Activated CD4-positive, CD25-positive, alpha-beta regulatory T cell treated with anti-CD3 and anti-CD28 coated beads, Interleukin-2, amount 50 U/mL, for 16 hours (primary cell): ENCODE data around the gene SH2D3A.

Experiments
- DNase-seq: peaks from one replicate; pipeline ENCODE4 v3.0.0-alpha.2; 2020; ENCODE audit warnings: low read depth, low spot score

Gene SH2D3A

GRCh38 chr19:6708346-6708745, 58.9 kb downstream of the SH2D3A start:
- no peak for DNase-seq

- DNase-seq, result no peak
Observed at GRCh38 chr19:6707658-6708018, 59.6 kb downstream of the SH2D3A start.

- DNase-seq, result no peak
Observed at GRCh38 chr19:6707011-6707657, 60.1 kb downstream of the SH2D3A start.

GRCh38 chr19:6706633-6706958, 60.6 kb downstream of the SH2D3A start:
- DNase-seq, result no peak

- no peak for DNase-seq
Observed at GRCh38 chr19:6705931-6706632, 61.2 kb downstream of the SH2D3A start.
